BJ (cell line): ENCODE results near the gene COL5A1. TPM values are rescaled to one million over a fixed set of nuclear protein-coding genes. Genes with fewer than 3 reads are reported as not detected.

Source experiments
- CTCF ChIA-PET: fragments of 350-600 bp; formaldehyde crosslinking; extraction: SDS; loops from one replicate; lab custom pipeline; 2021; ENCODE audit warnings: antibody characterized with exemption, inconsistent platforms; lab: Yijun Ruan, JAX
- POLR2A ChIA-PET: fragments of 300-600 bp; sonication (Branson Sonifier 250); formaldehyde crosslinking; extraction: SDS; loops from one replicate; lab custom pipeline; 2021; ENCODE audit warnings: antibody characterized with exemption; lab: Charles Lee
- DNase-seq: peaks from one replicate; pipeline ENCODE4 v3.0.0-alpha.2; 2011; ENCODE audit warnings: low read depth
- H3K27me3 ChIP-seq: 2 replicates; pipeline ENCODE4 v1.6.0; 2011; ENCODE audit warnings: low read length; ENCODE audit not compliant: control insufficient read depth, insufficient read depth
- H3K36me3 ChIP-seq: 2 replicates; pipeline ENCODE4 v1.5.1; 2011; ENCODE audit warnings: low read length; ENCODE audit not compliant: control insufficient read depth, insufficient read depth
- H3K4me3 ChIP-seq: 2 replicates; pipeline ENCODE4 v1.5.1; 2011; ENCODE audit warnings: low read depth, mild to moderate bottlenecking, control low read depth, low read length
- CTCF ChIP-seq: IDR thresholded peaks from 2 replicates; pipeline ENCODE4 v1.5.1; 2011; ENCODE audit warnings: low read depth, mild to moderate bottlenecking, control low read depth, inconsistent platforms, low read length, moderate library complexity; ENCODE audit not compliant: insufficient read depth
- polyA plus RNA-seq: library from polyadenylated mRNA; depleted of rRNA; stranded (reverse); fragments of >200 nt; gene quantifications from 2 replicates; pipeline ENCODE4 v1.2.3, GENCODE V29; 2011

The COL5A1 gene
- polyA plus RNA-seq, 1 experiment, result 251 TPM

GRCh38 chr9:134636149-134636507 lies 5.5 kb upstream of the COL5A1 start:
- TF ChIP-seq CTCF, result no peak
- no peaks in the 10 kb centered on the region for H3K27me3 ChIP-seq
- CTCF ChIA-PET, result no interaction called here
- H3K36me3 ChIP-seq, result no peaks in the 10 kb centered on the region
- POLR2A ChIA-PET, result no interaction called here
- DNase-seq, result no peak
- no peak overlapping the region for H3K4me3 ChIP-seq

- H3K27me3 ChIP-seq, result no peaks in the 10 kb centered on the region
- CTCF ChIA-PET, result interaction anchor here (1.0 to 1.2 kb wide), 2 partner anchors 12 to 188 kb away, joined by 3 to 5 read pairs; no protein-coding TSS in a partner anchor
- POLR2A ChIA-PET, result no interaction called here
- DNase-seq, result no peak
- H3K4me3 ChIP-seq, result no peak overlapping the region
- no peak for TF ChIP-seq CTCF
- no peaks in the 10 kb centered on the region for H3K36me3 ChIP-seq
Observed at GRCh38 chr9:134637241-134637640, 4.4 kb upstream of the COL5A1 start.

- H3K4me3 ChIP-seq, result no peak overlapping the region
- CTCF ChIA-PET, result interaction anchor here (1.0 to 1.2 kb wide), 2 partner anchors 12 to 188 kb away, joined by 3 to 5 read pairs; no protein-coding TSS in a partner anchor
- no peak for DNase-seq
- TF ChIP-seq CTCF, result no peak
- H3K27me3 ChIP-seq, result no peaks in the 10 kb centered on the region
- POLR2A ChIA-PET, result no interaction called here
- H3K36me3 ChIP-seq, result no peaks in the 10 kb centered on the region
Observed at GRCh38 chr9:134637696-134638501, 3.7 kb upstream of the COL5A1 start.

GRCh38 chr9:134638502-134639090 lies 3.0 kb upstream of the COL5A1 start:
- TF ChIP-seq CTCF, result no peak
- no peak overlapping the region for H3K4me3 ChIP-seq
- H3K36me3 ChIP-seq, result peaks cover under 1% of the 10 kb centered on the region; the same call in 1 of the 2 replicates
- POLR2A ChIA-PET, result no interaction called here
- no peaks in the 10 kb centered on the region for H3K27me3 ChIP-seq
- CTCF ChIA-PET, result no interaction called here
- no peak for DNase-seq

- Histone ChIP-seq H3K4me3 (no peak overlapping the region), H3K36me3 (peaks cover 3% of the 10 kb centered on the region; the same call in 1 of the 2 replicates), H3K27me3 (no peaks in the 10 kb centered on the region)
- ChIA-PET CTCF (interaction anchor here (0.6 to 2.7 kb wide), 4 partner anchors 8 to 191 kb away, joined by 3 to 11 read pairs (median 8); no protein-coding TSS in a partner anchor), POLR2A (no interaction called here)
- DNase-seq, result no peak
- TF ChIP-seq CTCF, result no peak
Observed at GRCh38 chr9:134639994-134640393, 1.6 kb upstream of the COL5A1 start.
